H54 (cell line): ENCODE data around the gene SMYD3.
A peak's percentile ranks its signal among the peaks of the same experiment; 100 is the strongest.

ENCODE experiments used
- DNase-seq: peaks from one replicate; pipeline ENCODE4 v3.0.0; 2011; ENCODE audit warnings: low spot score, mixed read lengths; ENCODE audit not compliant: insufficient read length
- FAIRE-seq: peaks from 3 replicates; lab custom pipeline; 2011; peaks lifted over from hg19 to GRCh38; lab: Jason Lieb, UNC
- POLR2A ChIP-seq: IDR thresholded peaks from 2 replicates; pipeline ENCODE4 v1.6.1; 2011; ENCODE audit warnings: low read depth, mild to moderate bottlenecking, low read length

Gene SMYD3

GRCh38 chr1:245710961-245711903 is 795.8 kb downstream of the SMYD3 start:
- DNase-seq = no peak
- no peak for TF ChIP-seq POLR2A
- FAIRE-seq = no peak

DNA sequence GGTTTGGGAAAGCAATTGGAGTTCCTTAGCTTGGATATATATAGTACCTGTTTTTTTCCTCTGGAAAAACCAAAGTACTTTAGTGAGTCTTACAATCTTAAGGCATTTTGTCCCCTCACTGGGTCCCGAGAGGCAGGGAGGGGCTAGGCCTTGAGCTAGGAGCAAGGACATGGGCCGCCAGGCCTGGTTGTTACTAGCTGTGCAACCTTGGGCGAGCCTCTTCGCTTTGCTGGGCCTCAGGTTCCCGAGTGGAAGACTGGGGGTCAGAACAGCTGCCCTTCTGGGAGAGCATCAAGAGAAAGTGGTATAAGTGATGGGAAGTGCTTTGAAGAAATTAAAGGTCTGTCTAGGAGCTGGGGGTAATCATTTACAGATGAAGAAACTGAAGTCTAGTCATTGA is 799.1 kb downstream of the SMYD3 start:
- no peak for DNase-seq
- no peak for TF ChIP-seq POLR2A
- no peak for FAIRE-seq

DNA sequence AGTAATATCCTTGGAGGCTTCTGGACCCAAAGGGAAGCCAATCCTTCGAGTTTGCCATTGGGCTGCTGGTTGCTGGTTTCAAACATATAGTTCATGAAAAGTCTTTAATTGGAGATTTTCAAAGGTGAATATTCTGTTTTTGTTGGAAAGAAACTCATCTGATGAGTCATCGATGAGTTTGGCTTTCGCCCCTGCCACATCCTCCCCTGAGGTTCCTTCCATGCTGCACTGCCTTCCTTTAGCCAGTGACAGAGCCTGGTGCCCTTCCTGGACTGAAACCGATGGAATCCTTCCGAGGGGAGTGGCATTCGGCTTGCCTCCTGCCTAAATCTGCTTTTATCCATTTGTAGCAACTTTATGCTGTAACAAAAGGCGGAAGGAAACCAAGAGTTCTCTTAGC is 802.3 kb downstream of the SMYD3 start:
- DNase-seq (peak; percentile 82), FAIRE-seq (no peak)
- no peak for TF ChIP-seq POLR2A

DNA sequence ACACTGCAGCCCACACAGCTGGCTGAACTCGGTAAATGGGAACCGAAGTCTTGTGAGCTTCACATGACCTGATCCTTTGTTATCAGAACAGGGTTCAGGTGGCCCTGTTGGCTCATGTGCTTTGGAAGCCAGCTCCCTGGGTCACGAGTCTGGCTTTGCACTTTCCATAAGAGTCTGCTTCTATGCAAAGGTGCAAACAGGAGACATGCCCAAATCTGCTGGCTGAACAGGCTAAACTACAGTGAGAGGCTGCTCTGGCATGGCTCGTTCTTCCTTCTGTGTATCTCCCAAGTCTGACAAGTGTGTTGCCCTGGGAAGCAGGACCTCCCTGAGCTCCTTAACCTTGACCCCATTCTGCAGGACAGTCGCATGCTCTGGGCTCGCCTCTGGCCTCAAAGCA is 802.7 kb downstream of the SMYD3 start:
- FAIRE-seq = no peak
- no peak for TF ChIP-seq POLR2A
- DNase-seq = no peak

- no peak for TF ChIP-seq POLR2A
- FAIRE-seq (no peak), DNase-seq (no peak)
These were observed 804.7 kb downstream of the SMYD3 start for GRCh38 chr1:245702346-245702745.

DNA sequence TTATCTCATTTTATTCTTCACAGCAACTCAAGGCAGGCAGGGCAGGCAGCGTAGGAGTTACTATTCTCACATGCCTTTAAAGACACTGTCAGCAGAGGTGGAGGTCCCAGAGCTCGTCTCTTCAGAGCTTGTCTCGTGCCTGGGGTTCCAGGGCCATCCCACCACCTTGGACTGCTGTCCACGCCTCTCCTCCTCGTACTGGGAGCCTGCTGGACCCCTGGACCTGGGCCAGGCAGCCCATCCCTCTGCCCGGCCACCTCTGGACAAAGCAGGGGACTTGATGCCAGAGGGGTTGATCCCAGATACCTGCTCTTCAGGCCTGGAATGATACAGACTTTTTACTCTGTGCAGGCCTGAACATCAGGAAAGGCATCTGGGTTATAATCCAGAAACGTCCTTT is 805.4 kb downstream of the SMYD3 start:
- TF ChIP-seq POLR2A = no peak
- DNase-seq (no peak), FAIRE-seq (no peak)

DNA sequence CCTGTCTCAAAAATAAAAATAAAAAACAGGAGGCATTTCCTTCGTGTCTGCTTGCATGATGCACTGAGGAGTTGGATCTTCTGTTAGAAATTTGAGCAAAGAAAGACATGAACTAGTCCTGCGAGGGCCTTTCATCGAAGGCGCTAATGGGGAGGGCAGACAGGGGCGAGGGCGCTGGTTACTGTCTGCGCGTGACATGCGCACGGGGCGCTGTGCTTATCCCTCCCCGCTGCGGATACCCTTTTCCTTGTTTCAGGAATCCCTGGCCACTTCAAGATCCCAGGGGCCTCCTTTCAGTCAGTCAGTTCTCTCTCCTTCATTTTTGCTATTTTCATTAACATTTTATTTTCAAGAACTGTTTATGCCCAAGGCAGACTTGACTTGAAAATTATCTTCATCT is 806.4 kb downstream of the SMYD3 start:
- DNase-seq (no peak), FAIRE-seq (no peak)

More for the DNA sequence above, 806.4 kb downstream of the SMYD3 start:
- no peak for TF ChIP-seq POLR2A
